Esophagus muscularis mucosa (tissue), 4 donors: ENCODE measurements around the gene C6orf118. TPM values are rescaled to one million over a fixed set of nuclear protein-coding genes. Genes with fewer than 3 reads are reported as not detected.

Source experiments
- DNase-seq: peaks from one replicate; pipeline ENCODE4 v3.0.0-alpha.2; 2017; ENCODE audit errors: extremely low spot score
- H3K27ac ChIP-seq, 4 donors: fragments of 200-600 bp; sonication (generic); replicated peaks in 1 of 4; 1 replicate in 3 of 4; 2 replicates in 1 of 4; pipeline ENCODE4 v1.5.1; 2016 to 2019; ENCODE audit warnings: mild to moderate bottlenecking in 1 of 4
- H3K27me3 ChIP-seq, 4 donors: fragments of 200-600 bp; sonication (generic); one replicate each; pipeline versions ENCODE4 v1.5.1 to v1.6.0; 2016 to 2019
- H3K36me3 ChIP-seq, 4 donors: fragments of 200-600 bp; sonication (generic); one replicate each; pipeline ENCODE4 v1.5.1; 2016 to 2019
- H3K4me1 ChIP-seq, 4 donors: fragments of 200-600 bp; sonication (generic); one replicate each; pipeline ENCODE4 v1.5.1; 2016 to 2019
- H3K4me3 ChIP-seq, 4 donors: fragments of 200-600 bp; sonication (generic); 1 replicate in 2 of 4; 2 replicates in 2 of 4; pipeline ENCODE4 v1.5.1; 2016 to 2019; ENCODE audit warnings: mild to moderate bottlenecking in 4 of 4, moderate library complexity in 1 of 4
- H3K9me3 ChIP-seq, 4 donors: fragments of 200-600 bp; sonication (generic); 1 replicate in 3 of 4; 2 replicates in 1 of 4; pipeline ENCODE4 v1.5.1; 2016 to 2019
- CTCF ChIP-seq, 3 experiments: fragments of 200-600 bp in 2 of 3; fragments of 450-650 bp in 1 of 3; sonication (generic) in 2 of 3; IDR thresholded peaks; one replicate each; pipeline ENCODE4 v1.5.1; 2017 to 2019; ENCODE audit warnings: antibody characterized with exemption in 3 of 3, mild to moderate bottlenecking in 2 of 3, moderate library complexity in 1 of 3
- EP300 ChIP-seq: sonication (generic); formaldehyde crosslinking; IDR thresholded peaks from one replicate; pipeline ENCODE4 v1.6.1; 2017; ENCODE audit warnings: antibody characterized with exemption
- POLR2A ChIP-seq: fragments of 450-650 bp; IDR thresholded peaks from one replicate; pipeline ENCODE4 v1.6.1; 2017; ENCODE audit warnings: antibody characterized with exemption, moderate library complexity, mild to moderate bottlenecking, low read depth
- POLR2AphosphoS5 ChIP-seq, 2 donors: sonication (generic); formaldehyde crosslinking; IDR thresholded peaks; one replicate each; pipeline ENCODE4 v1.6.1; 2017; ENCODE audit warnings: antibody characterized with exemption in 2 of 2
- WGBS: methylation state at CpG from one replicate; pipeline ENCODE4 v1.1.5; 2018; 5-methylcytosine and 5-hydroxymethylcytosine counted together
- intact Hi-C: fragments of 100-400 bp; cut with DNase I; formaldehyde crosslinking; loops from one replicate; pipeline ENCODE4 v1.15.1; 2023
- total RNA-seq, 4 donors: library from RNA; depleted of rRNA; stranded (reverse); fragments of >200 nt; gene quantifications; one replicate each; pipeline versions ENCODE4 v1.1.0 to v1.2.1, GENCODE V29; 2016

Gene C6orf118
- total RNA-seq, 4 donors from 2014 or later, result 0.42 TPM; not detected in 3

GRCh38 chr6:165321150-165321549 is 11.7 kb upstream of the C6orf118 start:
- H3K36me3 ChIP-seq, result no peaks in the 10 kb centered on the region
- intact Hi-C loops, result no loop called here
- H3K4me1 ChIP-seq, result no peaks in the 10 kb centered on the region
- WGBS, result 89% methylated on average over 3 of the region's 3 CpGs
- no peaks in the 10 kb centered on the region for H3K27me3 ChIP-seq
- no peak for TF ChIP-seq POLR2AphosphoS5 (IDR thresholded peaks at IDR 0.05)
- no peak for TF ChIP-seq EP300
- TF ChIP-seq POLR2A, result no peak
- no peak for TF ChIP-seq CTCF (IDR thresholded peaks at IDR 0.05)
- no peak overlapping the region for H3K4me3 ChIP-seq
- H3K9me3 ChIP-seq, result peaks cover 0 to 22% (median 15%) of the 10 kb centered on the region in 4 donors
- no peak overlapping the region for H3K27ac ChIP-seq
- DNase-seq, result peak; percentile 72

GRCh38 chr6:165317723-165318122 is 8.3 kb upstream of the C6orf118 start:
- Histone ChIP-seq H3K36me3 (no peaks in the 10 kb centered on the region), H3K27ac (no peak overlapping the region), H3K9me3 (peaks cover 0 to 22% (median 15%) of the 10 kb centered on the region in 4 donors), H3K4me3 (no peak overlapping the region), H3K4me1 (no peaks in the 10 kb centered on the region), H3K27me3 (no peaks in the 10 kb centered on the region)
- no peak for TF ChIP-seq POLR2AphosphoS5 (IDR thresholded peaks at IDR 0.05)
- no peak for TF ChIP-seq EP300
- no peak for TF ChIP-seq POLR2A
- TF ChIP-seq CTCF (IDR thresholded peaks at IDR 0.05), result no peak
- intact Hi-C loops, result no loop called here
- WGBS, result 86% methylated on average over 14 of the region's 14 CpGs
- no peak for DNase-seq

- no peaks in the 10 kb centered on the region for H3K27me3 ChIP-seq
- no peak overlapping the region for H3K27ac ChIP-seq
- no peaks in the 10 kb centered on the region for H3K9me3 ChIP-seq
- H3K4me1 ChIP-seq, result peaks cover 0 to 16% (median 14%) of the 10 kb centered on the region in 4 donors
- H3K36me3 ChIP-seq, result no peaks in the 10 kb centered on the region
- intact Hi-C loops, result no loop called here
- no peak overlapping the region for H3K4me3 ChIP-seq
- 80% methylated on average over 3 of the region's 3 CpGs for WGBS
- DNase-seq, result no peak
- TF ChIP-seq CTCF (IDR thresholded peaks at IDR 0.05) (no peak), POLR2A (no peak), POLR2AphosphoS5 (IDR thresholded peaks at IDR 0.05) (no peak), EP300 (no peak)
These were observed 2.5 kb downstream of the C6orf118 start for GRCh38 chr6:165306955-165307354.

GRCh38 chr6:165301372-165302246 is 7.8 kb downstream of the C6orf118 start:
- no peak for TF ChIP-seq POLR2A
- TF ChIP-seq CTCF (IDR thresholded peaks at IDR 0.05), result no peak
- TF ChIP-seq EP300, result no peak
- TF ChIP-seq POLR2AphosphoS5 (IDR thresholded peaks at IDR 0.05), result no peak
- WGBS, result 93% methylated on average over 31 of the region's 38 CpGs

More at GRCh38 chr6:165301372-165302246, 7.8 kb downstream of the C6orf118 start:
- Histone ChIP-seq H3K4me3 (no peak overlapping the region), H3K36me3 (no peaks in the 10 kb centered on the region), H3K9me3 (no peaks in the 10 kb centered on the region), H3K4me1 (no peaks in the 10 kb centered on the region), H3K27me3 (no peaks in the 10 kb centered on the region), H3K27ac (no peak overlapping the region)
- intact Hi-C loops, result no loop called here
- no peak for DNase-seq
